Cardiac muscle cell (in vitro differentiated cells and primary cell): ENCODE measurements around the gene FBXO34. TPM values are rescaled to one million over a fixed set of nuclear protein-coding genes. Genes with fewer than 3 reads are reported as not detected.

ENCODE experiments used
- DNase-seq, 2 donors: peaks; one replicate each; pipeline versions ENCODE4 v3.0.0 to v3.0.0-alpha.2; 2010 to 2017; ENCODE audit warnings: low read depth in 1 of 2, low spot score in 1 of 2
- H3K27ac ChIP-seq: fragments of 200-600 bp; sonication (generic); 2 replicates; pipeline ENCODE4 v1.5.1; 2016
- H3K27me3 ChIP-seq: fragments of 200-600 bp; sonication (generic); 2 replicates; pipeline ENCODE4 v1.6.0; 2016; ENCODE audit warnings: control low read depth
- H3K36me3 ChIP-seq: fragments of 200-600 bp; sonication (generic); 2 replicates; pipeline ENCODE4 v1.5.1; 2016; ENCODE audit warnings: control low read depth
- H3K4me1 ChIP-seq: fragments of 200-600 bp; sonication (generic); 2 replicates; pipeline ENCODE4 v1.8.1; 2017; ENCODE audit warnings: low read depth, mild to moderate bottlenecking, mixed run types
- H3K4me3 ChIP-seq: fragments of 200-600 bp; sonication (generic); 2 replicates; pipeline ENCODE4 v1.5.1; 2016; ENCODE audit warnings: mild to moderate bottlenecking
- H3K9me3 ChIP-seq: fragments of 200-600 bp; sonication (generic); 2 replicates; pipeline ENCODE4 v1.5.1; 2017; ENCODE audit warnings: low read depth, mild to moderate bottlenecking, control low read depth
- CTCF ChIP-seq: IDR thresholded peaks from 2 replicates; pipeline ENCODE4 v1.5.1; 2012; ENCODE audit warnings: low read depth, mild to moderate bottlenecking, low read length
- polyA plus RNA-seq: library from polyadenylated mRNA; unstranded; fragments of >200 nt; fragmentation: Nextera tagmentation; extraction: Ambion mirVana; gene quantifications from 2 replicates; pipeline ENCODE4 v1.2.1, GENCODE V29; 2016
- total RNA-seq: library from RNA; depleted of rRNA; stranded (reverse); fragments of >200 nt; gene quantifications from 2 replicates; pipeline ENCODE4 v1.2.3, GENCODE V29; 2016

The FBXO34 gene
- total and polyA plus RNA-seq, 2 experiments from 2014 or later, result 19.2 to 21.1 TPM

GRCh38 chr14:55352201-55352600 lies 81.0 kb downstream of the FBXO34 start:
- Histone ChIP-seq H3K27me3 (no peaks in the 10 kb centered on the region), H3K27ac (no peak overlapping the region), H3K4me1 (peaks cover 9% of the 10 kb centered on the region), H3K4me3 (no peak overlapping the region), H3K36me3 (no peaks in the 10 kb centered on the region), H3K9me3 (no peaks in the 10 kb centered on the region)
- TF ChIP-seq CTCF, result no peak
- DNase-seq, result no peak

GRCh38 chr14:55353686-55354467 lies 82.7 kb downstream of the FBXO34 start:
- H3K9me3 ChIP-seq, result no peaks in the 10 kb centered on the region
- no peaks in the 10 kb centered on the region for H3K27me3 ChIP-seq
- H3K27ac ChIP-seq, result peak overlapping the region; percentile 19
- H3K4me1 ChIP-seq, result peaks cover 9% of the 10 kb centered on the region
- TF ChIP-seq CTCF, result no peak
- no peaks in the 10 kb centered on the region for H3K36me3 ChIP-seq
- no peak overlapping the region for H3K4me3 ChIP-seq
- DNase-seq, result no peak

- DNase-seq, result peak; percentile 61 to 74
- no peak overlapping the region for H3K4me3 ChIP-seq
- peaks cover 9% of the 10 kb centered on the region for H3K4me1 ChIP-seq
- H3K27ac ChIP-seq, result peak overlapping the region; percentile 19
- no peaks in the 10 kb centered on the region for H3K9me3 ChIP-seq
- TF ChIP-seq CTCF, result peak; percentile 79
- H3K36me3 ChIP-seq, result no peaks in the 10 kb centered on the region
- H3K27me3 ChIP-seq, result no peaks in the 10 kb centered on the region
Measured at GRCh38 chr14:55354500-55354899, 83.3 kb downstream of the FBXO34 start.

GRCh38 chr14:55355922-55356321 lies 84.7 kb downstream of the FBXO34 start:
- no peak for TF ChIP-seq CTCF
- DNase-seq, result no peak
- no peak overlapping the region for H3K4me3 ChIP-seq
- no peaks in the 10 kb centered on the region for H3K36me3 ChIP-seq
- peaks cover 9% of the 10 kb centered on the region for H3K4me1 ChIP-seq
- no peaks in the 10 kb centered on the region for H3K9me3 ChIP-seq
- no peak overlapping the region for H3K27ac ChIP-seq
- H3K27me3 ChIP-seq, result no peaks in the 10 kb centered on the region

GRCh38 chr14:55356913-55357312 lies 85.7 kb downstream of the FBXO34 start:
- Histone ChIP-seq H3K9me3 (no peaks in the 10 kb centered on the region), H3K4me1 (peaks cover 9% of the 10 kb centered on the region), H3K4me3 (no peak overlapping the region), H3K36me3 (no peaks in the 10 kb centered on the region), H3K27me3 (no peaks in the 10 kb centered on the region), H3K27ac (no peak overlapping the region)
- no peak for TF ChIP-seq CTCF
- DNase-seq, result no peak
